Mammary microvascular endothelial cell (primary cell): Measurements from ENCODE around the gene TOM1L1. TPM values are rescaled to one million over a fixed set of nuclear protein-coding genes. Genes with fewer than 3 reads are reported as not detected.

Experiments used
- total RNA-seq: library from RNA; depleted of rRNA; stranded (reverse); fragments of >200 nt; gene quantifications from 2 replicates; pipeline ENCODE4 v1.2.3, GENCODE V29; 2015

The TOM1L1 gene, protein sequence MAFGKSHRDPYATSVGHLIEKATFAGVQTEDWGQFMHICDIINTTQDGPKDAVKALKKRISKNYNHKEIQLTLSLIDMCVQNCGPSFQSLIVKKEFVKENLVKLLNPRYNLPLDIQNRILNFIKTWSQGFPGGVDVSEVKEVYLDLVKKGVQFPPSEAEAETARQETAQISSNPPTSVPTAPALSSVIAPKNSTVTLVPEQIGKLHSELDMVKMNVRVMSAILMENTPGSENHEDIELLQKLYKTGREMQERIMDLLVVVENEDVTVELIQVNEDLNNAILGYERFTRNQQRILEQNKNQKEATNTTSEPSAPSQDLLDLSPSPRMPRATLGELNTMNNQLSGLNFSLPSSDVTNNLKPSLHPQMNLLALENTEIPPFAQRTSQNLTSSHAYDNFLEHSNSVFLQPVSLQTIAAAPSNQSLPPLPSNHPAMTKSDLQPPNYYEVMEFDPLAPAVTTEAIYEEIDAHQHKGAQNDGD
- 2.7 and 3.9 TPM in 2 replicates for total RNA-seq

DNA sequence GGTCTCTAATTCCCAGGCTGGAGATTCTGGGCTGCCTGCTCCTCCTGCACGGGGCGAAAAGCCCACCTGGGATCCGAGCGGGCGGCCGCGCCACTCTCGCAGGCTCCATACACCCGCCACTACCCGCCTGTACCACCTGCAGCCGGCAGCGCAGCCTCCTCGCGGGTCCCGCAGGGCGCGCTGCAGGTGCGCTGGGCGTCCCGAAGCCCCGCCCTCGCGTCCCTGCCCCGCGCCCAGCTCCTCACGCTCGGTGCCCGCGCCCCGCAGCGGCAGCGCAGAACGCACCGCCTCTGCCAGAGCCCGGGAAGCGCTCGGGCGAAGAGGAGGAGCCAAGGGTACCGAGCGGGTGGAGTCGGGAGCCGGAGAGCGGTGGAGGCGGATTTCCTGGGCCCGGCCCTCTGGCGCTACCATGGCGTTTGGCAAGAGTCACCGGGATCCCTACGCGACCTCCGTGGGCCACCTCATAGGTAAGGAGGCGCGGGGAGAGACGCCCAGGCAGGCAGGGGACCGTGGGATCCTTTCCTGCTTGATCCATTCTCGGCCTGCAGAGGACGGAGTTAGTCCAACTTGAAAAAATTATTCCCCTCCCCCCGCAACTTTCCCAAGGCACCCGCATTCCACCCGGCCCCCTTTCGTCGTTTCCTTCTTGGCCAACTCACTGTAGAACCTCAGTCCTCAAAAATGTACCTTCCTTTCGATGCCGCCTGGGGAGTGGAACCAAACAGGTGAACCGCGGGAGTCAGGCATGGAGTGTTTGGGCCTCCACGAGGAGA, at the start of gene TOM1L1:
TOM1L1 (plus strand) TSS at position 396 of the 773 bp plus-strand sequence; CDS start at position 410, 14 bp downstream.

DNA sequence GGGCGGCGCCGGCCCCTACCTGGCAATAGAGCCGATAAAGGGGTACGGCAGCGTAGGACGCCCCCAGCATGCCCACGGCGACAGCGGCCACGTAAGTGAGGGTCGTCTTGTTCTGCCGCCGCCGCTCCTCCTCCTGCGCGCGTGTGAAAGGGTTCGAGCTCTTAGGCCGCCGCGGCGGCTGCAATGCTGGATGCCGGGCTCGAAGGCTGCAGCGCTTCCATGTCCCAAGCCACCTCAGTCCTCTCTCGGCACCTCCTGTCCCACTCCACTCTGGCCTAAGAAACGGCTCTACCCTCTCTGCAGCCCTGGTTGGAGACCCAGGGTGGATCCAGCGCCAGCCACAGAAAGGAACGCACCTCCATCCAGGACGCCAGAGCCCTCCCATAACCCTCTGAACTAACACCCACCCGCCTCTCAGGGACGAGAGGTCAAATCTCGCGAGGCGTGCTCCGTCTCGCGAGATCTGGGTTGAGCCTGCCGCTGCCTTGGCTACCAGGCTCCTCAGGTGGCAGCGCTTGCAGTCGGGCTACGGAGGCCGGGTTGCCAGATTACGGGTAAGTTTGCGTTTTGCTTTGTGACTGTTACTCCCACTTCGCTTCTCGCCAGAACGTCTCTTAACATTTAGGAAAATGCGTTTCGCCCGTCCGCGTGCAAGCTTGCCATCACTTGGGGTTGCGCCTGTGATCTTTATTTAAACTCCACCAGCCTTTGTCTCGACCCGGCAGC, 67.8 kb downstream of the TOM1L1 start, which contains the start of the genes COX11 and STXBP4:
COX11 (minus strand) TSS at position 393 of the 726 bp plus-strand sequence; CDS start at position 385, 8 bp downstream.
STXBP4 (plus strand) TSS at position 504 of the 726 bp plus-strand sequence. CDS start 17,455 bp downstream, outside the sequence.

Other genes with a start within 250 kb of the TOM1L1 start
- 65.6 and 76.5 TPM in 2 replicates for gene COX11, start 67.8 kb downstream of the TOM1L1 start, total RNA-seq
- gene STXBP4, start 67.9 kb downstream of the TOM1L1 start, total RNA-seq: 3.5 and 8.3 TPM in 2 replicates